GM12891 (cell line): ENCODE data around the gene CCR5AS.

Experiments
- POLR2A ChIP-seq: IDR thresholded peaks from 2 replicates; pipeline ENCODE4 v1.6.1; 2011; ENCODE audit warnings: low read depth, low read length, control low read depth
- POU2F2 ChIP-seq: IDR thresholded peaks from 2 replicates; pipeline ENCODE4 v1.6.1; 2011; ENCODE audit warnings: low read depth, mild to moderate bottlenecking, control low read depth, low read length, moderate library complexity
- TAF1 ChIP-seq: IDR thresholded peaks from 2 replicates; pipeline ENCODE4 v1.6.1; 2011; ENCODE audit warnings: low read depth, low read length, control low read depth

DNA sequence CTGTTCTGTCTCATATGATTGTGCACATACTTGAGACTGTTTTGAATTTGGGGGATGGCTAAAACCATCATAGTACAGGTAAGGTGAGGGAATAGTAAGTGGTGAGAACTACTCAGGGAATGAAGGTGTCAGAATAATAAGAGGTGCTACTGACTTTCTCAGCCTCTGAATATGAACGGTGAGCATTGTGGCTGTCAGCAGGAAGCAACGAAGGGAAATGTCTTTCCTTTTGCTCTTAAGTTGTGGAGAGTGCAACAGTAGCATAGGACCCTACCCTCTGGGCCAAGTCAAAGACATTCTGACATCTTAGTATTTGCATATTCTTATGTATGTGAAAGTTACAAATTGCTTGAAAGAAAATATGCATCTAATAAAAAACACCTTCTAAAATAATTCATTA is 31.1 kb downstream of the CCR5AS start:
- TF ChIP-seq POLR2A (no peak), TAF1 (no peak), POU2F2 (no peak)
